ENCODE results near the gene MYO6.

DNA sequence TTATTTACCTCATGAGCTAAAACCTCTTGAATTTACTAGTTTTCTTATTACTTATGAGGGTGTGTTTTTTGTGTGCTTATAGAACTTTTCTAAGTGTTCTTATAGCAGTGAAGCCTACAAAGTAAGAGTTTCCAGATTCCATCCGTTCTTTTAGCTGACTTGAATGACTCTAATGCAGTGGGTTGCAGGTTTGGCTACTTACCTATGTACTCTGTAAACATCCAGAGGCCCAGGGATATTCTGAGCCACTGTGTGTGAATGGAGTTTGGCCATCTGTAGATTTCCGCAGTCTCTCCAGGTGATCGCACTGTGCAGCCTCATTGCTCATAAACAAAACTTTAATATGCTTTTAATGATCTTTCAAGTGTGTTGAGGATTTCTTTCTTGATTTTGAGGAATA lies 157.8 kb downstream of the MYO6 start:
- TF ChIP-seq, protein P1, sequence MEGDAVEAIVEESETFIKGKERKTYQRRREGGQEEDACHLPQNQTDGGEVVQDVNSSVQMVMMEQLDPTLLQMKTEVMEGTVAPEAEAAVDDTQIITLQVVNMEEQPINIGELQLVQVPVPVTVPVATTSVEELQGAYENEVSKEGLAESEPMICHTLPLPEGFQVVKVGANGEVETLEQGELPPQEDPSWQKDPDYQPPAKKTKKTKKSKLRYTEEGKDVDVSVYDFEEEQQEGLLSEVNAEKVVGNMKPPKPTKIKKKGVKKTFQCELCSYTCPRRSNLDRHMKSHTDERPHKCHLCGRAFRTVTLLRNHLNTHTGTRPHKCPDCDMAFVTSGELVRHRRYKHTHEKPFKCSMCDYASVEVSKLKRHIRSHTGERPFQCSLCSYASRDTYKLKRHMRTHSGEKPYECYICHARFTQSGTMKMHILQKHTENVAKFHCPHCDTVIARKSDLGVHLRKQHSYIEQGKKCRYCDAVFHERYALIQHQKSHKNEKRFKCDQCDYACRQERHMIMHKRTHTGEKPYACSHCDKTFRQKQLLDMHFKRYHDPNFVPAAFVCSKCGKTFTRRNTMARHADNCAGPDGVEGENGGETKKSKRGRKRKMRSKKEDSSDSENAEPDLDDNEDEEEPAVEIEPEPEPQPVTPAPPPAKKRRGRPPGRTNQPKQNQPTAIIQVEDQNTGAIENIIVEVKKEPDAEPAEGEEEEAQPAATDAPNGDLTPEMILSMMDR (IDR thresholded peaks at IDR 0.05) = no peak
- no peak for TF ChIP-seq POLR2A (IDR thresholded peaks at IDR 0.05)
